CD4-positive, alpha-beta T cell treated with Interleukin-6 for 4 hours (primary cell): Measurements from ENCODE around the gene IGLL5.

Experiments
- DNase-seq: peaks from one replicate; pipeline ENCODE4 v3.0.0-alpha.2; 2020; ENCODE audit warnings: mixed read lengths

Gene IGLL5

DNA sequence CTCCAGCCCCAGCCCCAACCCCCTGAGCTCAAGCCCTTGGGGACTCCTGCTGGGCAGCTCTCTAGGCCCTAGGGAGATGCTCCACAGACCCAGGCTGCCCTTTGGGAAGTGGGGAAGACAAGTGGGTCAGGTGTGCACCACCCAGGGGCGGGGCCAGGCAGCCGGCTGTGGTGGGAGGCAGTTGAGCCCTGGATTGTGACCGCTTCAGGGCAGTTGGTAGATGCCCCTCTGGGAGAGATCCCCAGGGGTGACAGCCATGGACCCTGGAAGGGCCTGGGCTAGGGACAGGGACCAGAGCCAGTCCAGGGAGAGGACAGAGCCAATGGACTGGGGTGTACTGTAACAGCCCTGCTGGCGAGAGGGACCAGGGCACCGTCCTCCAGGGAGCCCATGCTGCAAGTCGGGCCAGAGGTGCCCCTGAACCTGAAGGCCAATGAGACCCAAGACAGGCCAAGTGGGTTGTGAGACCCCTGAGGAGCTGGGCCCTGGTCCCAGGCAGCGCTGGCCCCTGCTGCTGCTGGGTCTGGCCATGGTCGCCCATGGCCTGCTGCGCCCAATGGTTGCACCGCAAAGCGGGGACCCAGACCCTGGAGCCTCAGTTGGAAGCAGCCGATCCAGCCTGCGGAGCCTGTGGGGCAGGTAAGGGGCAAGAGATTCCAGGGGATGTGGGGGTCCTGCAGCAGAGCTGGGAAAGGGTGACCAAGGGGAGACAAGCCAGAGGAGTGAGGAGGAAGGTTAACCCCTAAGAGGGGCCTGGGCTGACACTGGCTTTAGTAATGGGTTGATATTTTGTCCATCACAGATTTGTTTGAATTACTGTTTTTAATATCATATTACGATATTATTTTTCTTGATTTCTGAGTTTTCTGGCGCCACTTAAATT lies at the start of gene IGLL5:
Gene IGLL5, plus strand, starts transcription at position 196 of the 883 bp plus-strand sequence. Its CDS starts 238 bp downstream, at position 434.
- DNase-seq: no peak

DNA sequence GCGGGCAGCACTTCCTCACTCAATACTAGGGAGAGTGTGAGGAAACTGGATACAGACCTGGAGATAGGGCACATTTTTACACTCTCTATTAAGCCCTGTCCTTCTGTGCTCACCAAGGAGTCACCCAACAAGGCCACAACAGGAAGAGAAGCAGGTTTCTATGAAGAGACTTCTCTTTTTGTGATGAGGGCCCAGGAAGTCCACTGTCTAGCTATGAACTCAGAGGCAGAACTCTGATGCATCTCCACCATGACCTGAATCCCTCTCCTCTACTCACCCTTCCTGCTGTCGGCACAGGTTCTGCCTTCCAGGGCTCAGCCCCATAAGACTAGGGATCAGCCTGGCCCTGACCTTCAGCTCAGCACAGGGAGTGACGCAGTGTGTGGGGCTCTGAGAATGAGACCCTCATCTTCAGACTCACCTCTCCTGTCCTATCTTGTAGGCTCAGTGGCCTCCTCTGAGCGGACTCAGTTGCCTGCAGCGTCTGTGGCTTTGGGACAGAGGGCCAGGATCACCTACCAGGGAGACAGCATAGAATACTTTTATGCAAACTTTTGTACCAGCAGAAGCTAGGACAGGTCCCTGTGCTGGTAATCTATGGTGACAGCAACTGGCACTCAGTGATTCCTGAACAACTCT lies 49.3 kb upstream of the IGLL5 start:
- DNase-seq: no peak

DNA sequence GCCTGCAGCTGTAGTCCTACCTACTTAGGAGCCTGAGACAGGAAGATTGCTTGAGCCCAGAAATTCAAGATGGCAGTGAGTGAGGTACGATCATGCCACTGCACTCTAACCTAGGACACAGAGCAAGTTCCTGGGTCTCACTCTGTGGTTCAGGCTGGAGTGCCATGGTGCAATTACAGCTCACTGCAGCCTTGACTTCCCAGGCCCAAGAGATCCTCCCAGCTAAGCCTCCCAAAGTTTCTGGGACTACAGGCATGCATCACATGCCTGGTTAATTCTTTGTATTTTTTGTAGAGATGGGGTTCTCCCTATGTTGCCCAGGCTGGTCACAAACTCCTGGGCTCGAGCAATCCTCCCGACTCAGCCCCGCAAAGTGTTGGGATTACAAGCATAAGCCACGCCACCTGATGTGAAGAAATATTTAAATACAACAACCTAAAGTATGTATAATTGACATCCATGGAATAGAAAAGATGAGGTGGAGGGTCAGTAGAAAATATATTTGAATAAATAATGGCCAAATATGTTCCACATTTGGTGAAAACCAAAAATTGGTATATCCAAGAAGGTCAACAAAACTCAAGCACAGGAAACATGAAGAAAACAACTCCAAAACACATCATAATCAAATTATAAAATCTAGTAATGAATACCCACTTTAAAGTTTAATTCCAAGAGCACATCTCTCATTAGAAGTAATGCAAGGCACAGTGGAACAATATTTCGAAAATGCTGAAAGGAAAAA lies 47.9 kb upstream of the IGLL5 start:
- DNase-seq: no peak

DNA sequence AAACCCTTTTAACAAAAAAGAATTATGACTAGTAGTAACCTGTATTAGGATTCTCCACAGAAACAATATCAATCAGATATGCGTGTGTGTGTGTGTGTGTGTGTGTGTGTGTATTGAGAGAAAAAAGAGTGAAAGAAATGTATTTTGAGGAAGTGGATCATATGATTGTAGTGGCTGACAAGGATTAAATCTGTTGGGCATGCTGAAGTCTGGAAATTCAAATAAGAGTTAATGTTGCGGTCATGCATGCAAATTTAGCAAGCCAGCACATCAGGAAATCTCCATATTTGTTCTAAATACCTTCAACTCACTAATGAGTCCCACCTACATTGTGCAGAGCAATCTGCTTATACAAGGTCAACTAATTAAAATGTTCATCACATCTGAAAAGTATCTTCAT lies 46.8 kb upstream of the IGLL5 start:
- DNase-seq: no peak

DNA sequence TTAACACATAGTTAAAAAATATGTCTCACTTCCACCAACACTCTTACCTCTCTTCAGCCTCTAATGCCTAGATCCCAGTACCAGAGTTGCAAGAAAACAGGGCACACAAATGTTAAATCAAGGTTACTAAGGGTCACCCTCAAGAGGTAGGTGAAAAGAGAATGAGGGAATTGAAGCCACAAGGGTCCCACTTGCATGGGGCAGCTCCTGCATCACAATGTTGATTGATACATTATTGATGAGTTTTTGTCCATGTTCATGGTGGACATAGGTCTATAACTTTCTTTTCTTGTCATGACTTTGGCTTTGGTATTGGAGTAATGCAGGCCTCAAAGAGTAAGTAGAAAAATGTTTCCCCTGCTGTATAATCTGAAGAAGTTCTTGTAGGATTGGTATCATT lies 46.0 kb upstream of the IGLL5 start:
- no peak for DNase-seq

DNA sequence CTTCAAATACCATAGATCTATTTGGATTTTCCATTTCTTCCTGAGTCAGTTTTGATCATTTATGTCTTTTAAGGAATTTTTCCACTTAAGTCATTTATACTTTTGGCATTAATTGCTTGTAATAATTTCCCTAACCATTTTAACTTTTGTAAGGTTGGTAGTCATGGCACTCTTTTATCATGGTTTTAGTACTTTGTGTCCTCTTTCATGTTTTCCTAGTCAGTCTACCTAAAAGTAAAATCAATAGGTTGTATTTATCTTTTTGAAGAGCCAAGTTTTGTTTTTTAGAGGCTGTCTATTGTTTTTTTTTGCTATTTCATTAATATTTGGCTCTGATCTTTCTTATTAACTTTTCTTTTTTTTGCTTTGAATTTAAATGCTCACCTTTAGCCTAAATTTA lies 45.5 kb upstream of the IGLL5 start:
- no peak for DNase-seq

DNA sequence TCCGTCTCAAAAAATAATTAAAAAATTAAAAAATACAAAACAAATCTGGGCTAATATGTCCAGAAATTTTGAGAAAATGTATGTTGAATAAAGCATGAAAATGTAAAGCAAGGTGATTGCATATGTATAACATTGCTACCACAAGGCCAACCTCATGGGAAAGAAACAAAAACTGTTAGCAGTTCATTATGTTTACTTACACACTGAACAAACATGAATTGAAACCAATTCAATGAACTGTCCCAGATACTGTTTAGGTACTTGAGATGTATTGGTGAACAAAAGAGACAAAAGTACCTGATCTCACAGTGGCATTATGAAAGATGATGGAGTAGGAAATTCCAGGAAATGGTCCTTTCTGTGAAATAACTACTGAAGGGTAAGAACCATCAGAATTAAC lies 43.8 kb upstream of the IGLL5 start:
- no peak for DNase-seq

DNA sequence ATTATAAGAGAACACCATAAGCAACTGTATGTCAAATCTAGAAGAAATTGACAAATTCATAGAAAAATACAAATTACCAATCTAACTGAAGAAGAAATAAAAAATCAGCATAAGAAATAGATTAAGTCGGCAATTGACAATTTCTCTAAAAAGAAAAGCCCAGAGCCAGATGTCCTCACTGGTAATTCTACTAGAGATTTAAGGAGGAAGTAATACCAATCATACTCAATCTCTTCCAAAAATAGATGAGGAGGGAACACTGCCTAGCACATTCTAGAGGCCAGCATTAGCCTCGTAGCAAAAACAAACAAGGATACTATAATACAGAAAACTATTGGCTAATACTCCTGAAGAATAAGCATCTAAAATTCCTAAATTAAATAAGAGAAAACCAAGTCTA lies 40.4 kb upstream of the IGLL5 start:
- no peak for DNase-seq

DNA sequence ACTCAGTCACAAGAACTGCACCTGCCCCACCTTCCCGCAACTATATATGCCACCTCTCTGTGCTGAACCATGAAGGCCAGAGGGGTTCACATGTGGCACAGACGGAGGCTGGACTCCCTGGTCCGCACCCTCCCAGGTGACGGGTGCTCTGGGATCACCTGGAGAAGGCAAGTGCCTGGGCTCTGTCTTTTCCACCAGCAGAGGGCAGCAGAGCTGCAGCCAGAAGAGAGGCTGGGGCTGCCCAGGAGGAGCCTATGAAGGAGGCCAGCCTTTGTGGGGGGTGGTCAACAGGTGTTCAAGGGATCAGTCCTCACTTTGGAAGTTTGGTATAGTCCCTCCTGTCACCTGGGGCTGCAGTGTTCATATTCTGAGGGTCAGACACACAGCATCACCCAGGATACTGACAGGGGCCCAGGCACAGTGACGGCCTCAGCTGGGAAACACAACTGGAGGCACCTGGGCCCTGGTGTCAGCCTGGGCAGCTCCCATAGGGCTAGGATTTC lies 39.2 kb upstream of the IGLL5 start:
- peak; percentile 80 for DNase-seq

DNA sequence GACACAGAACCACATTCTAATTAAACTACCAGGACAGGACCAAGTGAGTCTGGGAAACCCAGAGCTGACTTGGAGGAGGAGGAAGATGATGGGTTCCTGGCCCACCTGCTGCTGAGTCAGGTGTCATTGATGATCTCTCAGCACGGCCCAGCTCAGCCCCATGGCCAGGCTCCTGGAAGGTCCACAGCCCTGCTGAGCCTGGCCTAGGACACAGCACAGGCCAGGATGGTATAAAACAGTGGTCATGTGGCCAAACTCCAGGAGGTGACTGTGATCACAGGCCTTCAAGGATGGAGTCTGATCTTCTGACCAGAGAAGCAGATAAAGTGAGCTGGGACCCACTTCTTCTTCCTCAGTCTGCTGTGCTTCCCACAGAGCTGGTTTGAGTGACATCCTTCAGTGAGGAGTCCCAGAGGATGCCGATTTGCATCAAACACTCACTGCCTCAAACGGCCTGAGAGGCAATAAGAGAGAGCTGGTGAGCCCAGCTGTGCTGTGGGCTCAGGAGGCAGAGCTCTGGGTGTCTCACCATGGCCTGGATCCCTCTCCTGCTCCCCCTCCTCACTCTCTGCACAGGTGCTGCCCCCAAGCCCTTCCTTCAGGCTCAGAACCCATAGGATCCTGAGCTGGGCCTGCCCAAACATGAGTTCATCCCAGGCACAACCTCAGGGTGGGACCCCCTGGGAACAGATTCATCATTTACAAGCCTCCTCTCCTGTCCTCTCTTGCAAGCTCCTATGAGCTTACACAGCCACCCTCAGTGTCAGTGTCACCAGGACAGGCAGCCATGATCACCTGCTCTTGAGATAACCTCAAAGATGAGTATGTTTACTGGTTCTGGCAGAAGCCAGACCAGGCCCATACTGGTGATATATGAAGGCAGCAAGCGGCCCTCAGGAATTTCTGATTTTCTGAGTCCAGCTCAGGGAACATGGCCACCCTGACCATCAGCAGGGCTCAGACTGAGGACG lies 37.7 kb upstream of the IGLL5 start:
- no peak for DNase-seq

DNA sequence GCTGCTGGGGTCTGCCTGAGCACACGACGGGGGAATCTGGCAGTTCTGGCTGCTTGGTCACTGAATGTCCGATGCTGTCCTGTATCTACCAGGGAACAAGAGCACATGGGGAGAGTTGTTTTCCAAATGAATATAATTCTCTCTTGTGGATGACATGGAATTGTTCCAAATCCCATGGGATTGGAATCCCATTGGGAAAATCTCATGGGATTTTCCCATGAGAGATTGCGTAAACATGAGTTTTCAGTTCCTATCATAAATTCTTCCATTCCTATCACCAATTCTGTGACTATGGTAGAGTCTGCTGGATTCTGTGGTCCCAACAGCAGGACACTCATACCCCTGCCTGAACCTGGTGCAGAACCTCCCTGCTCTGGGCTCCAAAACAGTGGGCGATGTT lies 35.6 kb upstream of the IGLL5 start:
- no peak for DNase-seq

DNA sequence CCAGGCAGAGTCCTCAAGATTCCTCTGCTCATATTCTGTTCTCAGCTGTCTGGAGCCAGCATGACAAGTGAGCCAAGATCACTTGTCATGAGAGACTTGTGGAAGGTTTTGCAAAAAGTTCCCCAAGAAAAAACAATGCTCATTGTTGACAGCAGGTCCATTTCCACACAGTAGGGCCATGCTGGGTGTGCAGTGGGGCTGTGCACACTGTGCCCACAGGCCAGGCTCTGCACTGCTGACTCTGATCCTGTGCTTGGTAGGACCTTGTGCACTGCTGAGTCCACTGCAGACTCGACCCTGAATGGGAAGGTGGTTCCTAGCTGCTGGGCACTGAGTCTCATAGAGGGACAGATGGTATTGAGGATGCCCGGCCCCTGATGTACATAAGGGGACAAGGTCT lies 33.9 kb upstream of the IGLL5 start:
- no peak for DNase-seq

DNA sequence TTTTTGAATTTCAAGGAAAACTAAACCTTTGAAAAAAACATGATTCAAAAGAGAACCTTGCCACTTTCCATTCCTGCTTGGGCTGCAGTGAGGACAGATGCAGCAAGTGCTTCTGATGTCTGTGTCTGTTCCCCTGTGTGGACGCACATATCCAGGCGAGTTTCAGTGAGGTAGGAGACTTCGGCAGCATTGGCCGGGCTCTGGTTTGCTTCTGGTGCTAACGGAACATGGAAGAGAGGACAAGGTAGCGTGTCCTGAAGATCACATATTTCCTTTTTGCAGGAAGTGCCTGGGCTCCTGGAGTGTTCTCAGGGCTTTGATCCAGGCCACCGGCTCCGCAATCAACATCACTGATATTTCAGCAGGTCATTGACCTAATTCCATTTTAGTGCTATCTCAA lies 33.1 kb upstream of the IGLL5 start:
- DNase-seq: no peak

DNA sequence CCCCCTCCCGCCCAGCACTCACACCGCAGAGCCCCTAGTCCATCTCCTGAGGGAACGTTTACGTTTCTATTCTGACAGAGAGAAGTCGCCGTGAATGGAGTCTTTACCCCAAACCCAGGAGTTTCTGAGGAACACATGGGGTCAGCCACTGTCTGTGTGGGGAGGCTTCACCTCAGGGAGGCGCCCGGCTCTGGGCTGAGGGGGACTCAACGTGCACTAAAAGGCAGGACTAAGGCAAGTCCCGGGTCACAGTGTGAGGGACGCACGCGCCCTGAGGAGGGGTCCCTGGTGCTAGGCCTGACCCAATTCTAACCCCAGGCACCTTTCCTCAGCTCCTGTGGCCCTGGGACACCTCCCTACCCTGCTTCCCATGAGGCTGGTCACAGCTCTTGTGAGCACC lies 32.5 kb upstream of the IGLL5 start:
- no peak for DNase-seq

DNA sequence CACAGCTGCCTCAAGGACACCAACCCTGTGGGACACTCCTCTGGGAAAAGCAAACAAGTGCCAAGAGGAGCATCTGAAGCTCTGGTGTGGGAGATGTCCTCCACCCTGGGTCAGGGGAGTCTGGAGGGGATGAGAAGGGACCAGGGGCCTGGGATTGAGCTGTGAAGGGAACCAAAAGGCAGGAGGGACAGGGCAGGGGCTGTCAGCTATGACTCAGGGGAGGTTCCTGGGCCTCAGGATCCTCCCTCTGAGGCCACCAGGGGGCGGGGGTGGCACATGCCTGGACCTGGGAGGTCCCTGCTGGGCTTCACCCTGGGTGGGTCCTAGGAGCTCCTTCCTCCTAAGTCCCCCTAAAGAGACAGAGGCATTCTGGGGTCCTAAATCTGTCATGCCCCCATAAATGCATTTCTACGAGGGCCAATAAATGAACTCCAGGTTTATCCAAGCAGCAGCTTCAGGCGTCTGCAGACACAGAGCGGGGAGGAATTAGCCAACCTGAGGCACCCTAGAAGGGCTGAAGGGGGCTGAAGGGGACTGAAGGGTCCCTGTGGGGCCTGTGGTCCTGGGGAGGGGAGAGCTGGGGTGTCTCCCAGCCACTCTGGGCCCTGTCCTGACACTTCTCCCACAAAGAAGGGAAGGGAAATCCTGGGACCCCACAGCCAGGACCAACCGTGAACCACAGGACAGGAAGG lies 31.9 kb upstream of the IGLL5 start:
- DNase-seq: peak; percentile 42

DNA sequence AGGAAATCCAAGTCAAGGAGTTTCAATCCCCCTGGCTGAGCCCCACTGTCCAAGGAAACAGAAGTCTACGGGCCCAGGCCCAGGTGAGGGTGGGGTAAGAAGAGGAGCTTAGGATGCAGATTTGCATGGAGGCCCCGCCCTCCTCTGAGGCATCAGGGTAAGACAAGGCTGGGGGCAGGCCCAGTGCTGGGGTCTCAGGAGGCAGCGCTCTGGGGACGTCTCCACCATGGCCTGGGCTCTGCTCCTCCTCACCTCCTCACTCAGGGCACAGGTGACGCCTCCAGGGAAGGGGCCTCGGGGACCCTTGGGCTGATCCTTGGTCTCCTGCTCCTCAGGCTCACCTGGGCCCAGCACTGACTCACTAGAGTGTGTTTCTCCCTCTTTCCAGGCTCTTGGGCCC lies 31.3 kb upstream of the IGLL5 start:
- DNase-seq: no peak

DNA sequence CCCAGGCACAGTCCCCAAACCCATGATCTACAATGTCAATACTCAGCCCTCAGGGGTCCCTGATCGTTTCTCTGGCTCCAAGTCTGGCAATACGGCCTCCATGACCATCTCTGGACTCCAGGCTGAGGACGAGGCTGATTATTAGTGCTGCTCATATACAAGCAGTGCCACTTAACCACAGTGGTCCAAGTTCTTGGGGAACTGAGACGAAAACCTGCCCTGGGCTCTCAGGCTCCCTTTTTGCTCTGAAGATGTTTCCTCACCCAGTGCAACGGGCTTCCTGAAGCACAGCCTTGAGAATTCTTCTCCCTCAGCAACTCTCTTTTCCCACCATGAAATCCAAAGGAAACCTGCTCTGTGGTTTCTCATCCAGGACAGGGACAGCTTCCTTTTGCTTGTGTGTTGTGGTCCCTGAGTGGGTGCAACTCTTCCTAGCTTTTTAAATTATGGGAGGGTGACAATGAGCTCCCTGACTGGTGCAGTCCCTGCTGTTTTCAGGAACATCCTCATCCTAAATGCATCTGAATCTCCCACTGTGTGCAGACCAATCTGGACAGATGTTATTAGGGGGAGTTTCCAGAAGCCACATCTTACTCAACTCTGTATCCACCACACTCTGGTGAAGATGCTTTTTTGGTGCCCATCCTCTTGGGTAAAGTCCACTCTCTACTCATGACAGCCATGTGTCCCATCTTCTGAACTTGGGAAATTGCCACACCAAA lies 30.6 kb upstream of the IGLL5 start:
- DNase-seq: no peak

DNA sequence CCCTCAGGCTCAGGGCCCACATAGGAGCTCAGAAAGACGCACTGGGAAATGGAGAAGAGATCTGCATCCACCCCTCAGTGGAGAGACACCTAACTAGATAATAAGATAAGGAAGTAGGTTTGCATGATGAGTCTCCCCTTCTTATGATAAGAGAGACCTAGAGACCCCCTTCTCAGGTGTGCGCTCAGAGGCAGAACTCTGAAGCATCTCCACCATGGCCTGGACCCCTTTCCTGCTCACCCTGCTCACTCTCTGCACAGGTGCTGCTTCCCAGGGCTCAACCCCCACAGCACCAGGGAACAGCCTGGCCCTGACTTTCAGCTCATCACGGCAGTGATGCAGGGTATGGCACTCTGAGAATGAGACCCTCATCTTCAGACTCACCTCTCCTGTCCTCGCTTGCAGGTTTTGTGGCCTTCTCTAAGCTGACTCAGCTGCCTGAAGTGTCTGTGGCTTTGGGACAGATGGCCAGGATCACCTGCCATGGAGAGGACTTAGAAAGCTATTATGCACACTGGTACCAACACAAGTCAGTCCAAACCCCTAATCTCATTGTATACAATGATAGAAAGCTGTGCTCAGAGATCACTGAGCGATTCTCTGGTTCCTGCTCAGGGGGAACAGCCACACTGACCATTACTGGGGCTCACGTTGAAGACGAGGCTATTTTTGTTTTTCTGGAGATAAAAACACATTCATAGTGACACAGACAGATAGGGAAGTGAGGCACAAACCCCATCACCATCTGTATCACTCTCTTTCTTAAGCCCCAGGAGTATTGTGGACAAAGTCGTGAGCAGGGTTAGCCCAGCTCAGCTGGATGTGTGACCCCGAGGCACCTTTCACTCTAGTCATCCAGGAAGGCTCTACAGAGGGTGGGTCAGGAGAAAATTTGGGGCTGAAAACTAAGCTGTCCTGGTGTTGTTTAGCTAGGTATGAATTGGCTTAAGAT lies 29.7 kb upstream of the IGLL5 start:
- DNase-seq: no peak

DNA sequence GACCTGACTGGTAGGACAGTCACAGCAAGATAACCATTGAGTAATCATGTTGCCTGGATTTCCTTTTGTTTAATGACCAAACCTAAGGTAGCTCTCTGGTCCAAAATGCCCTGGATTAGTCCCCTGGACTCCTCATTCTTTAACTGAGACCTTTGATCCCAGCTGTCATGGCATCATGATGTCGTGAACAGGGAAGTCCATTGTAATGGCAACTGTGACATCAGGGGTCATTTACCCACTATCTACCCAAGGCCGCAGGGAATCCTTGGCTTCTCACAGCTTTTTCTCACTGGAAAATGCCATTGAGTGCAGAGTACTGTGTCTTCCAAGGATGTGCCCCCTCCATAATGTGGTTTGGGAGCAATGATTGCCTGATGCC lies 29.1 kb upstream of the IGLL5 start:
- DNase-seq: no peak

DNA sequence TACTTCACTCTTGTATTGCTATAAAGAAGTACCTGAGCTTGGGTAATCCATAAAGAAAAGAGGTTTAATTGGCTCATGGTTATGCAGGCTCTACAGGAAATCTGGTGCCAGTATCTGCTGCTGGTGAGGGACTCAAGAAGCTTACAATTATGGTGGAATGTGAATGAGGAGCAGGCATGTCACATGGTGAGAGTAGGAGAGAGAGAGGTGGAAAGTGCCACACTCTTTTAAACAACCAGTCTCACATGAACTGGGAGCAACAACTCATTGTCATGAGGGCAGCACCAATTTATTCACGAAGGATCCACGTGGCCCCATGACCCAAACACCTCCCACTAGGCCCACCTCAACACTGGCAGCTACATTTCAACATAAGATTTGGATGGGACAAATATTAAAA lies 24.6 kb upstream of the IGLL5 start:
- DNase-seq: no peak
